ENCODE data around the gene GPX2. TPM values are rescaled to one million over a fixed set of nuclear protein-coding genes. Genes with fewer than 3 reads are reported as not detected.

GPX2 gene
- total and polyA plus RNA-seq, 2 of the 4 experiments (the other 2 are of a cell fraction): not detected

- in situ Hi-C loops (cut with MboI; ENCODE audit: low sequenced_read_pairs) (no loop called here), dilution Hi-C loops (cut with HindIII; ENCODE audit: low sequenced_read_pairs, unreplicated experiment) (no loop called here)
Observed at GRCh38 chr14:64951291-64951690, 8.7 kb upstream of the GPX2 start.

More at GRCh38 chr14:64951291-64951690, 8.7 kb upstream of the GPX2 start:
- no peak overlapping the region for H3K9ac ChIP-seq (ENCODE audit: low read depth, low read length)
- WGBS, 2 experiments (ENCODE audit: extremely low coverage in 2 of 2, insufficient read length in 1 of 2): 100% methylated on average over 1 of the region's 8 CpGs; no CpG with 5 or more reads in 1 of the 2 experiments
- no peak overlapping the region for H4K91ac ChIP-seq (ENCODE audit: insufficient read depth, low read depth, low read length)
- peaks cover 2% of the 10 kb centered on the region; the same call in 1 of the 2 replicates for H3K9me1 ChIP-seq (ENCODE audit: insufficient read depth, low read length)
- H3K4me3 ChIP-seq (ENCODE audit: insufficient read depth, low read depth, low read length): no peak overlapping the region
- no peak overlapping the region for H2BK20ac ChIP-seq (ENCODE audit: low read depth, low read length)
- no peaks in the 10 kb centered on the region for H3K27me3 ChIP-seq (ENCODE audit: control insufficient read depth, insufficient read depth, low read length)
- H3K56ac ChIP-seq (ENCODE audit: extremely low read depth, insufficient read depth, low read length): no peak overlapping the region
- CTCF ChIA-PET: no interaction called here
- no peak overlapping the region for H4K5ac ChIP-seq (ENCODE audit: low read depth, low read length)
- no peak for ATAC-seq (ENCODE audit: low read depth)
- no peak overlapping the region for H3K4me2 ChIP-seq (ENCODE audit: low read depth, low read length)
- POLR2A ChIA-PET (ENCODE audit: unreplicated experiment): no interaction called here
- H3K36me3 ChIP-seq (ENCODE audit: control insufficient read depth, insufficient read depth, low read length): peaks cover 11% of the 10 kb centered on the region; the same call in 1 of the 2 replicates
- no peak overlapping the region for H3K18ac ChIP-seq (ENCODE audit: low read depth, low read length)
- H4K8ac ChIP-seq (ENCODE audit: low read depth in 2 of 2, low read length in 2 of 2): no peak overlapping the region
- H2AK5ac ChIP-seq (ENCODE audit: low read depth, low read length): no peak overlapping the region
- H3K14ac ChIP-seq (replicated peaks; ENCODE audit: low read depth, low read length): no peak overlapping the region
- no peak for TF ChIP-seq CEBPB (IDR thresholded peaks at IDR 0.05; ENCODE audit: low read depth, low read length)
- TF ChIP-seq NFE2L2 (IDR thresholded peaks at IDR 0.05; ENCODE audit: low read depth, low read length): no peak
- TF ChIP-seq POLR2A (IDR thresholded peaks at IDR 0.05; ENCODE audit: low read depth, low read length): no peak
- TF ChIP-seq CHD1 (IDR thresholded peaks at IDR 0.05; ENCODE audit: low read depth, low read length): no peak
- TF ChIP-seq USF2 (IDR thresholded peaks at IDR 0.05; ENCODE audit: low read depth, low read length): no peak
- TF ChIP-seq MAFK (IDR thresholded peaks at IDR 0.05; ENCODE audit: low read depth, low read length): no peak
- no peak for TF ChIP-seq ELK1 (IDR thresholded peaks at IDR 0.05; ENCODE audit: borderline replicate concordance, low read depth, low read length)
- no peak for TF ChIP-seq FOS (IDR thresholded peaks at IDR 0.05; ENCODE audit: low read depth, low read length)
- TF ChIP-seq, protein P1, sequence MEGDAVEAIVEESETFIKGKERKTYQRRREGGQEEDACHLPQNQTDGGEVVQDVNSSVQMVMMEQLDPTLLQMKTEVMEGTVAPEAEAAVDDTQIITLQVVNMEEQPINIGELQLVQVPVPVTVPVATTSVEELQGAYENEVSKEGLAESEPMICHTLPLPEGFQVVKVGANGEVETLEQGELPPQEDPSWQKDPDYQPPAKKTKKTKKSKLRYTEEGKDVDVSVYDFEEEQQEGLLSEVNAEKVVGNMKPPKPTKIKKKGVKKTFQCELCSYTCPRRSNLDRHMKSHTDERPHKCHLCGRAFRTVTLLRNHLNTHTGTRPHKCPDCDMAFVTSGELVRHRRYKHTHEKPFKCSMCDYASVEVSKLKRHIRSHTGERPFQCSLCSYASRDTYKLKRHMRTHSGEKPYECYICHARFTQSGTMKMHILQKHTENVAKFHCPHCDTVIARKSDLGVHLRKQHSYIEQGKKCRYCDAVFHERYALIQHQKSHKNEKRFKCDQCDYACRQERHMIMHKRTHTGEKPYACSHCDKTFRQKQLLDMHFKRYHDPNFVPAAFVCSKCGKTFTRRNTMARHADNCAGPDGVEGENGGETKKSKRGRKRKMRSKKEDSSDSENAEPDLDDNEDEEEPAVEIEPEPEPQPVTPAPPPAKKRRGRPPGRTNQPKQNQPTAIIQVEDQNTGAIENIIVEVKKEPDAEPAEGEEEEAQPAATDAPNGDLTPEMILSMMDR (conservative IDR thresholded peaks at IDR 0.05; ENCODE audit: low read depth, low read length): no peak
- TF ChIP-seq RCOR1 (IDR thresholded peaks at IDR 0.05; ENCODE audit: insufficient replicate concordance, low read length): no peak
- no peak for TF ChIP-seq BHLHE40 (IDR thresholded peaks at IDR 0.05; ENCODE audit: low read depth, low read length)
- no peak overlapping the region for H3K27ac ChIP-seq (ENCODE audit: insufficient read depth, low read length)
- BruUV-seq (replicated peaks): no TSS peak
- no peak overlapping the region for H2AK9ac ChIP-seq (replicated peaks; ENCODE audit: low read depth, low read length, poor library complexity)
- no peaks in the 10 kb centered on the region for H3K9me3 ChIP-seq (ENCODE audit: control insufficient read depth, insufficient read depth, low read length)
- H2BK5ac ChIP-seq (ENCODE audit: low read depth, low read length, poor library complexity, severe bottlenecking): no peak overlapping the region
- no peak overlapping the region for H2AFZ ChIP-seq (replicated peaks; ENCODE audit: low read length, poor library complexity)
- H4K20me1 ChIP-seq (ENCODE audit: insufficient read depth, low read length): no peaks in the 10 kb centered on the region
- H2BK15ac ChIP-seq (ENCODE audit: low read depth, low read length): no peak overlapping the region
- intact Hi-C loops (cut with micrococcal nuclease): no loop called here
- no peaks in the 10 kb centered on the region; a peak in 1 of 4 replicates for H3K79me1 ChIP-seq (ENCODE audit: low read depth in 1 of 2, low read length in 2 of 2)
- H3K23ac ChIP-seq (ENCODE audit: low read depth, low read length): no peak overlapping the region
- no peak overlapping the region for H3K4ac ChIP-seq (ENCODE audit: low read depth, low read length)
- DNase-seq: no peak
- H2BK120ac ChIP-seq (ENCODE audit: low read depth, low read length): no peak overlapping the region
- no peaks in the 10 kb centered on the region for H3K4me1 ChIP-seq (ENCODE audit: control insufficient read depth, insufficient read depth, low read length)
